GM23248 (cell line): ENCODE measurements around the gene RFTN1. TPM values are rescaled to one million over a fixed set of nuclear protein-coding genes. Genes with fewer than 3 reads are reported as not detected.
A peak's percentile ranks its signal among the peaks of the same experiment; 100 is the strongest.

Experiments used
- DNase-seq: peaks from one replicate; pipeline ENCODE4 v3.0.0-alpha.2; 2015
- H2AFZ ChIP-seq: fragments of 200-600 bp; sonication (generic); 2 replicates; pipeline ENCODE4 v1.6.1; 2016; ENCODE audit warnings: antibody characterized with exemption
- H3F3A ChIP-seq: fragments of 200-600 bp; sonication (generic); 2 replicates; pipeline ENCODE4 v1.6.1; 2016; ENCODE audit warnings: mild to moderate bottlenecking, antibody characterized with exemption, mixed run types; ENCODE audit not compliant: insufficient read depth
- H3K27ac ChIP-seq: fragments of 200-600 bp; sonication (generic); 2 replicates; pipeline ENCODE4 v1.5.1; 2016; ENCODE audit warnings: mild to moderate bottlenecking
- H3K27me3 ChIP-seq: fragments of 200-600 bp; sonication (generic); replicated peaks from 2 replicates; pipeline ENCODE4 v1.6.1; 2016; ENCODE audit warnings: mild to moderate bottlenecking; ENCODE audit not compliant: insufficient read depth
- H3K36me3 ChIP-seq: fragments of 200-600 bp; sonication (generic); 2 replicates; pipeline ENCODE4 v1.6.1; 2016; ENCODE audit warnings: low read depth, mild to moderate bottlenecking
- H3K4me1 ChIP-seq: fragments of 200-600 bp; sonication (generic); 2 replicates; pipeline ENCODE4 v1.6.1; 2016; ENCODE audit warnings: mild to moderate bottlenecking; ENCODE audit not compliant: insufficient read depth
- H3K4me2 ChIP-seq: fragments of 200-600 bp; sonication (generic); one replicate; pipeline ENCODE4 v1.6.1; 2016; ENCODE audit warnings: mild to moderate bottlenecking; ENCODE audit not compliant: unreplicated experiment
- H3K4me3 ChIP-seq: fragments of 200-600 bp; sonication (generic); 2 replicates; pipeline ENCODE4 v1.5.1; 2016; ENCODE audit warnings: mild to moderate bottlenecking
- H3K79me2 ChIP-seq: fragments of 200-600 bp; sonication (generic); 2 replicates; pipeline ENCODE4 v1.6.1; 2016; ENCODE audit warnings: mild to moderate bottlenecking; ENCODE audit not compliant: insufficient read depth
- H3K9ac ChIP-seq: fragments of 200-600 bp; sonication (generic); 2 replicates; pipeline ENCODE4 v1.6.1; 2016; ENCODE audit warnings: mild to moderate bottlenecking
- H3K9me2 ChIP-seq: fragments of 200-600 bp; sonication (generic); 2 replicates; pipeline ENCODE4 v1.6.1; 2016; ENCODE audit warnings: mixed run types, mild to moderate bottlenecking, moderate library complexity; ENCODE audit not compliant: insufficient read depth
- H3K9me3 ChIP-seq: fragments of 200-600 bp; sonication (generic); one replicate; pipeline ENCODE4 v1.6.1; 2017; ENCODE audit warnings: low read depth
- H4K20me1 ChIP-seq: fragments of 200-600 bp; sonication (generic); 2 replicates; pipeline ENCODE4 v1.6.0; 2016; ENCODE audit not compliant: insufficient read depth
- EZH2 ChIP-seq: fragments of 200-600 bp; sonication (generic); IDR thresholded peaks from 2 replicates; pipeline ENCODE4 v1.6.1; 2018; ENCODE audit warnings: antibody characterized with exemption, mild to moderate bottlenecking; ENCODE audit not compliant: insufficient read depth, poor library complexity, severe bottlenecking
- EZH2phosphoT487 ChIP-seq: fragments of 200-600 bp; sonication (generic); IDR thresholded peaks from 2 replicates; pipeline ENCODE4 v1.6.1; 2018; ENCODE audit warnings: antibody characterized with exemption, moderate library complexity, mild to moderate bottlenecking, low read depth; ENCODE audit not compliant: insufficient read depth
- WGBS, 2 experiments: methylation state at CpG; one replicate each; pipeline ENCODE4 v1.1.6; 2015 to 2017; ENCODE audit warnings: low lambda C conversion rate in 2 of 2, low coverage in 1 of 2; ENCODE audit errors: missing lambda C conversion rate in 2 of 2; 5-methylcytosine and 5-hydroxymethylcytosine counted together
- in situ Hi-C: fragments of 300-500 bp; cut with MboI; formaldehyde crosslinking; loops from 2 replicates; pipeline ENCODE4 v1.15.0; 2020
- polyA plus RNA-seq: library from polyadenylated mRNA; unstranded; fragments of >200 nt; fragmentation: Nextera tagmentation; extraction: Ambion mirVana; gene quantifications from 2 replicates; pipeline ENCODE4 v1.2.1, GENCODE V29; 2016
- total RNA-seq: library from RNA; depleted of rRNA; stranded (reverse); fragments of >200 nt; shearing (Covaris generic); gene quantifications from 2 replicates; pipeline ENCODE4 v1.2.3, GENCODE V29; 2014

RFTN1 gene
- total and polyA plus RNA-seq, 2 experiments from 2014 or later, result 43.1 to 77.7 TPM

DNA sequence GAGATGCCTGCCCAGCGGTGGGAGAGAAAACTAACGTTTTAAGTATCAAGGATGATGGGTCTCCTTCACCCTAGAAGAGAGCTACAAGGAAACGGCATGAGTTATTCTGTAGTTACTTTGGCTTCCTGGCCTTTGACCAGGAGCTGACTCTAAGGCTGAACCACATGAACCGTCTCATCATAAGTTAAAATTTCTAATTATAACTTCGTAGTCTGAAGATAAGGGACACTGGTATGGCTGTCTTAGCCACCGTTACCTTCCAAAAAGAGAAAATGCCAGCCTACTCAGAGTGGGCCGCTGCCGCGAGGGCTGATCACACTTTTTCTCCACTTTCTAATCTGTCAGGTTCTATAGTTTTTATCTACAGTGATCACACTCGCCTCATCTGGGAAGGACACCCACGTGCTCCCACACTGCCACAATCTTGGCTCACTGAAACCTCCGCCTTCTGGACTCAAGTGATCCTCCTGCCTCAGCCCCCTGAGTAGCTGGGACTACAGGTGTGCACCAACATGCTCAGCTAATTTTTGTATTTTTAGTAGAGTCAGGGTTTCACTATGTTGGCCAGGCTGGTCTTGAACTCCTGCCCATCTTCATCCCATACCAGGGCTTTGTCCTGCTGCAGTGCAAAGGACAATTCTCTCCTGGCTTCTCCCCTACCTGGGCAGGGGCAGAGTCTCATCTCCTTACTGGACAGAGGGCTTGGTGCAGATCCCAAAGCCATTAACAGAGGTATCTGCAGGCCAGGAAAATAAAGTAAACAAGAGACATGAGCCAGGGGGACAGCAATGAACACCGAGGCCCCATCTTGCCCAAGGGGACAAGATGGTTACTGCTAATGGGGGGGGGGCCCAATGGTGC, 73.4 kb downstream of the RFTN1 start:
- Histone ChIP-seq H3K4me3 (no peak overlapping the region), H3K27ac (peak overlapping the region; percentile 57)

DNA sequence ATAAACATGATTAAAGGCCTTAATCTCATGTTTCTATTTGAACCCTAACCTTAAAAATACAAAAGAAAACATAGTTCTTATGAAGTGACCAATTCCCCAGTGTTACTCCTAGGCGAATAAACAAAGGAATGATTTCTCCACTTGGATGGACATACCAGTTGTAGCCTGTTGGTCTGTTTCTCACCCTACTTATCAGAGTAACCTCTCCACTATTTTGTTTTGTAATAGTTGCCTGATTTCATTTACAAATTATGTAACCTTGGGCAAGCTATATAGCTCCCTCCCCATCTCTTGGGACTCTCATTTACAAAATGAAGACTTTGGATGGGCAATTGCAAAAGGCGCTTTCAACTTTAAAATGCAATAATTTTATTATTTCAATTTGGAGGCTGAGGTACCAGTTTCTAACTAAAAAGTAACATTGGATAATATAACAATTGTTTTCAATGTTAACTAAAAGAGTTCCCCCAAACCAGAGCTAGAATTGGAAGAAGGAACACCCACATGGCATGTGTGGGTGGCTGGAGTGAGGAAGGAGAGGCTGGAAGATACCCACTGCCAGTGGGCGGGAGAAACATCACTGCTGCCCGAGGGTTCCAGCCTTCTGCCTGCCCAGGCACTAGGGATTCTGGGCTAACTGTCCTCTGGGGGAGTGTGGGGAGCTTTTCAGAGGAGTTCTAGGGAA, 74.2 kb downstream of the RFTN1 start:
- no peaks in the 10 kb centered on the region; the same call in 1 of the 2 replicates for H3K36me3 ChIP-seq
- in situ Hi-C loops, result no loop called here
- H2AFZ ChIP-seq, result no peak overlapping the region
- no peaks in the 10 kb centered on the region for H4K20me1 ChIP-seq
- peak overlapping the region; percentile 64 for H3K4me2 ChIP-seq
- peak overlapping the region; percentile 1; the same call in 1 of the 2 replicates for H3K4me3 ChIP-seq
- peaks cover 57% of the 10 kb centered on the region for H3K79me2 ChIP-seq
- H3K27me3 ChIP-seq, result no peaks in the 10 kb centered on the region
- H3K27ac ChIP-seq, result peak overlapping the region; percentile 57
- no peak for TF ChIP-seq EZH2phosphoT487
- TF ChIP-seq EZH2, result no peak
- peak overlapping the region; percentile 7; the same call in 1 of the 2 replicates for H3K9ac ChIP-seq
- no peaks in the 10 kb centered on the region for H3K9me2 ChIP-seq
- 0 out of 2 replicates have a peak, but pooled peaks cover 4% of the 10 kb centered on the region for H3F3A ChIP-seq
- 27 to 34% methylated on average over 4 of the region's 4 CpGs for WGBS, 2 experiments
- DNase-seq, result peak; percentile 58
- H3K4me1 ChIP-seq, result peaks cover 27% of the 10 kb centered on the region
- H3K9me3 ChIP-seq, result no peaks in the 10 kb centered on the region

More for the DNA sequence above, 73.4 kb downstream of the RFTN1 start:
- WGBS, 2 experiments, result 62 to 65% methylated on average over 13 of the region's 13 CpGs
- no peaks in the 10 kb centered on the region for H3K27me3 ChIP-seq
- TF ChIP-seq EZH2phosphoT487, result no peak
- no peak for TF ChIP-seq EZH2
- in situ Hi-C loops, result no loop called here
- H3K4me1 ChIP-seq, result peaks cover 27% of the 10 kb centered on the region
- no peaks in the 10 kb centered on the region for H3K9me3 ChIP-seq
- no peak overlapping the region for H2AFZ ChIP-seq
- H3K79me2 ChIP-seq, result peaks cover 65% of the 10 kb centered on the region
- DNase-seq, result peak; percentile 49
- 0 out of 2 replicates have a peak, but pooled peaks cover 4% of the 10 kb centered on the region for H3F3A ChIP-seq
- H3K4me2 ChIP-seq, result peak overlapping the region; percentile 64
- H3K36me3 ChIP-seq, result no peaks in the 10 kb centered on the region; the same call in 1 of the 2 replicates
- H3K9me2 ChIP-seq, result no peaks in the 10 kb centered on the region
- no peaks in the 10 kb centered on the region for H4K20me1 ChIP-seq
- peak overlapping the region; percentile 7; the same call in 1 of the 2 replicates for H3K9ac ChIP-seq

DNA sequence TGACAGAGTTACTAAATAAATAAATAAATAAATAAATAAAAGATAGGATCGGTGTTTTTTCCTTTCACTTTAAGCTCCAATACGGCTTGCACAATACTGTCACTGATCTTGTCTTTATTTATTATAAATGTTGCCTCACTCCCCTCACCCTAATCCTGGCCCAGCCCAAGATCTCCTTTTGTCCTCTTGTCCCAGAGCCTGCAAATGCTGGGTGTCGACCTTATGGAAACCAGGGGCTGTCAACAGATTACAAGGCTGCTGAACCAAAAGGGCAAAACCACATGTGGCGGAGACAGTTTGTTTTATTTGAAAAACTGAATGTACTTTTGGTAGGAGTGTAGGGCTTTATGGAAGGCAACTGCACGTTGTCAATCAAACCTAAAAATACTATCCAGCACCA, 75.9 kb downstream of the RFTN1 start:
- no peak for DNase-seq
- no peak for TF ChIP-seq EZH2
- no peak for TF ChIP-seq EZH2phosphoT487
- no peak overlapping the region for H2AFZ ChIP-seq
- H3K4me1 ChIP-seq, result peaks cover 27% of the 10 kb centered on the region
- no peak overlapping the region for H3K4me2 ChIP-seq
- H4K20me1 ChIP-seq, result no peaks in the 10 kb centered on the region
- H3K79me2 ChIP-seq, result peaks cover 41% of the 10 kb centered on the region
- H3F3A ChIP-seq, result 0 out of 2 replicates have a peak, but pooled peaks cover 4% of the 10 kb centered on the region
- no peak overlapping the region for H3K9ac ChIP-seq
- no peak overlapping the region for H3K27ac ChIP-seq
- no peaks in the 10 kb centered on the region for H3K9me2 ChIP-seq
- WGBS, 2 experiments, result 47 to 55% methylated on average over 5 of the region's 5 CpGs
- no peaks in the 10 kb centered on the region for H3K9me3 ChIP-seq
- H3K36me3 ChIP-seq, result peaks cover 5% of the 10 kb centered on the region; the same call in 1 of the 2 replicates
- H3K27me3 ChIP-seq, result no peaks in the 10 kb centered on the region
- in situ Hi-C loops, result no loop called here
- H3K4me3 ChIP-seq, result no peak overlapping the region

DNA sequence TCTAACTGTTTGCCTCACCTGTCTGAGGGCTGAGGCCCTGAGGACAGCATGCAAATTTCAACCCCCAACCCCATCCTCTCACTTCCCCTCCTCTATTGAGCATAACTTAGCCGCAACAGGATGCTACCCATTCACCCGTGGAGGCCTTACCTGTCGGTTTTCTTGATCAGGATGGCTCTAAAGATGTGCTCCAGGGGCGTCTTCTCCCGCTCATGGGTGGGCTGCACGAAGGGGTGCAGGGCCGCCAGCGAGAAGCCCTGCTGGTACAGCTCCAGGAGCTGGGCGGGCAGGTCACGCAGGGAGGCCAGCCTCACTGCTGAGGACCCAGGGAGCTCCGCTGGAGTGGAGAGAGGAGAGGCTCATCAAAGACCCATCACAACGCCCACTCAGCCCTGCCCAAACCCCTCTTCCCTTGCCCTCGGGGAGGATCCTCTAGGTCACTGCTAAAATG, 79.8 kb downstream of the RFTN1 start:
- Histone ChIP-seq H3K27me3 (no peaks in the 10 kb centered on the region), H2AFZ (no peak overlapping the region), H3K4me3 (no peak overlapping the region), H3K36me3 (peaks cover 11% of the 10 kb centered on the region; the same call in 1 of the 2 replicates), H3K9ac (no peak overlapping the region), H3K27ac (no peak overlapping the region), H3K79me2 (peaks cover 35% of the 10 kb centered on the region), H3K9me2 (no peaks in the 10 kb centered on the region), H3K4me1 (peaks cover 12% of the 10 kb centered on the region), H3K4me2 (no peak overlapping the region), H4K20me1 (no peaks in the 10 kb centered on the region), H3F3A (peaks cover 5% of the 10 kb centered on the region), H3K9me3 (no peaks in the 10 kb centered on the region)
- TF ChIP-seq EZH2 (no peak), EZH2phosphoT487 (no peak)
- in situ Hi-C loops, result no loop called here
- 90 to 96% methylated on average over 13 of the region's 13 CpGs for WGBS, 2 experiments
- no peak for DNase-seq
